IMR-90 (cell line): ENCODE measurements around the gene EIF4EBP2. TPM values are rescaled to one million over a fixed set of nuclear protein-coding genes. Genes with fewer than 3 reads are reported as not detected.

Source experiments
- ATAC-seq: fragments of 200-7000 bp; cut with Tn5 transposase; 2 replicates; pipeline ENCODE4 v1.9.1; 2020; ENCODE audit warnings: low read depth, mild to moderate bottlenecking, moderate library complexity
- BruUV-seq: library from RNA; stranded (reverse); fragments of 400-500 nt; replicated peaks from 2 replicates; lab custom pipeline; 2021; lab: Mats Ljungman, UMichigan
- CTCF ChIA-PET: fragments of 300-600 bp; formaldehyde crosslinking; extraction: SDS; loops from one replicate; lab custom pipeline; 2021; ENCODE audit warnings: antibody characterized with exemption; lab: Yijun Ruan, JAX
- POLR2A ChIA-PET: fragments of 300-600 bp; sonication (Branson Sonifier 250); formaldehyde crosslinking; loops from one replicate; lab custom pipeline; 2022; ENCODE audit warnings: antibody characterized with exemption; ENCODE audit not compliant: unreplicated experiment; lab: Charles Lee
- DNase-seq: peaks from one replicate; pipeline ENCODE4 v3.0.0; 2013
- H2AFZ ChIP-seq: replicated peaks from 2 replicates; pipeline ENCODE3; 2013; ENCODE audit warnings: low read length, mild to moderate bottlenecking; ENCODE audit not compliant: poor library complexity
- H2AK5ac ChIP-seq: 2 replicates; pipeline ENCODE4 v1.6.1; 2013; ENCODE audit warnings: low read depth, low read length, inconsistent platforms
- H2AK9ac ChIP-seq: replicated peaks from 2 replicates; pipeline ENCODE3; 2013; ENCODE audit warnings: mild to moderate bottlenecking, low read depth, low read length, moderate library complexity; ENCODE audit not compliant: poor library complexity
- H2BK120ac ChIP-seq: 2 replicates; pipeline ENCODE4 v1.6.1; 2013; ENCODE audit warnings: low read depth, low read length, inconsistent platforms
- H2BK15ac ChIP-seq: 3 replicates; pipeline ENCODE4 v1.6.1; 2013; ENCODE audit warnings: low read depth, low read length, inconsistent platforms
- H2BK20ac ChIP-seq: 2 replicates; pipeline ENCODE4 v1.6.1; 2013; ENCODE audit warnings: low read depth, mild to moderate bottlenecking, inconsistent platforms, low read length, moderate library complexity
- H2BK5ac ChIP-seq: 2 replicates; pipeline ENCODE4 v1.6.1; 2013; ENCODE audit warnings: mild to moderate bottlenecking, low read depth, low read length, inconsistent platforms; ENCODE audit not compliant: poor library complexity, severe bottlenecking
- H3K14ac ChIP-seq: replicated peaks from 2 replicates; pipeline ENCODE4 v1.6.1; 2013; ENCODE audit warnings: low read depth, low read length, inconsistent platforms
- H3K18ac ChIP-seq: 2 replicates; pipeline ENCODE4 v1.6.1; 2013; ENCODE audit warnings: low read depth, low read length, control low read depth
- H3K23ac ChIP-seq: 2 replicates; pipeline ENCODE4 v1.6.1; 2013; ENCODE audit warnings: low read depth, low read length, inconsistent platforms
- H3K27ac ChIP-seq: 2 replicates; pipeline ENCODE4 v1.5.1; 2013; ENCODE audit warnings: mild to moderate bottlenecking, control low read depth, low read length; ENCODE audit not compliant: insufficient read depth
- H3K27me3 ChIP-seq: 2 replicates; pipeline ENCODE4 v1.6.1; 2013; ENCODE audit warnings: low read length; ENCODE audit not compliant: control insufficient read depth, insufficient read depth
- H3K36me3 ChIP-seq: 2 replicates; pipeline ENCODE4 v1.6.1; 2013; ENCODE audit warnings: low read length, mixed read lengths; ENCODE audit not compliant: control insufficient read depth, insufficient read depth
- H3K4ac ChIP-seq: 2 replicates; pipeline ENCODE4 v1.6.1; 2013; ENCODE audit warnings: low read depth, low read length, inconsistent platforms
- H3K4me1 ChIP-seq: 2 replicates; pipeline ENCODE4 v1.6.1; 2013; ENCODE audit warnings: low read length, mixed read lengths; ENCODE audit not compliant: control insufficient read depth, insufficient read depth
- H3K4me2 ChIP-seq: 2 replicates; pipeline ENCODE4 v1.6.1; 2013; ENCODE audit warnings: low read depth, mild to moderate bottlenecking, control low read depth, low read length, moderate library complexity
- H3K4me3 ChIP-seq: 2 replicates; pipeline ENCODE4 v1.5.1; 2013; ENCODE audit warnings: low read depth, mild to moderate bottlenecking, control low read depth, low read length, moderate library complexity; ENCODE audit not compliant: insufficient read depth
- H3K56ac ChIP-seq: 2 replicates; pipeline ENCODE4 v1.6.1; 2013; ENCODE audit warnings: low read length, inconsistent platforms; ENCODE audit not compliant: insufficient read depth; ENCODE audit errors: extremely low read depth
- H3K79me1 ChIP-seq, 2 experiments: 2 replicates each; pipeline ENCODE4 v1.6.1; 2013; ENCODE audit warnings: low read length in 2 of 2, inconsistent platforms in 1 of 2, low read depth in 1 of 2
- H3K9ac ChIP-seq: 2 replicates; pipeline ENCODE4 v1.6.1; 2013; ENCODE audit warnings: low read depth, low read length, control low read depth
- H3K9me1 ChIP-seq: 2 replicates; pipeline ENCODE4 v1.6.1; 2013; ENCODE audit warnings: low read length, inconsistent platforms; ENCODE audit not compliant: insufficient read depth
- H3K9me3 ChIP-seq: 2 replicates; pipeline ENCODE4 v1.6.1; 2013; ENCODE audit warnings: low read length; ENCODE audit not compliant: control insufficient read depth, insufficient read depth
- H4K20me1 ChIP-seq: 2 replicates; pipeline ENCODE4 v1.6.1; 2013; ENCODE audit warnings: low read length, inconsistent platforms; ENCODE audit not compliant: insufficient read depth
- H4K5ac ChIP-seq: 2 replicates; pipeline ENCODE4 v1.6.1; 2013; ENCODE audit warnings: mild to moderate bottlenecking, low read depth, low read length, control low read depth
- H4K8ac ChIP-seq, 2 experiments: 2 replicates each; pipeline ENCODE4 v1.6.1; 2013; ENCODE audit warnings: low read depth in 2 of 2, low read length in 2 of 2, control low read depth in 1 of 2, inconsistent platforms in 1 of 2
- H4K91ac ChIP-seq: 2 replicates; pipeline ENCODE4 v1.6.1; 2013; ENCODE audit warnings: low read depth, low read length, inconsistent platforms; ENCODE audit not compliant: insufficient read depth
- BHLHE40 ChIP-seq: fragments of 150-350 bp; IDR thresholded peaks from 2 replicates; pipeline ENCODE4 v1.6.1; 2016; ENCODE audit warnings: mild to moderate bottlenecking, low read depth, low read length
- CEBPB ChIP-seq: IDR thresholded peaks from 2 replicates; pipeline ENCODE4 v1.6.1; 2012; ENCODE audit warnings: low read depth, low read length, improper control_type of control experiment
- CHD1 ChIP-seq: IDR thresholded peaks from 2 replicates; pipeline ENCODE4 v1.6.1; 2012; ENCODE audit warnings: low read depth, low read length, improper control_type of control experiment
- FOS ChIP-seq: fragments of 150-350 bp; IDR thresholded peaks from 2 replicates; pipeline ENCODE4 v1.6.1; 2016; ENCODE audit warnings: low read depth, low read length
- MAFK ChIP-seq: IDR thresholded peaks from 2 replicates; pipeline ENCODE4 v1.6.1; 2012; ENCODE audit warnings: low read depth, low read length, improper control_type of control experiment
- MAZ ChIP-seq: IDR thresholded peaks from 2 replicates; pipeline ENCODE4 v1.6.1; 2012; ENCODE audit warnings: low read depth, mild to moderate bottlenecking, low read length, improper control_type of control experiment, moderate library complexity, borderline replicate concordance
- MXI1 ChIP-seq: IDR thresholded peaks from 2 replicates; pipeline ENCODE4 v1.6.1; 2012; ENCODE audit warnings: low read depth, mild to moderate bottlenecking, low read length, moderate library complexity, borderline replicate concordance
- NFE2L2 ChIP-seq: fragments of 150-350 bp; IDR thresholded peaks from 2 replicates; pipeline ENCODE4 v1.6.1; 2016; ENCODE audit warnings: low read depth, mild to moderate bottlenecking, low read length
- POLR2A ChIP-seq: IDR thresholded peaks from 2 replicates; pipeline ENCODE4 v1.6.1; 2012; ENCODE audit warnings: mild to moderate bottlenecking, low read depth, low read length
- RAD21 ChIP-seq: IDR thresholded peaks from 2 replicates; pipeline ENCODE4 v1.6.1; 2012; ENCODE audit warnings: low read length, improper control_type of control experiment
- RCOR1 ChIP-seq: IDR thresholded peaks from 2 replicates; pipeline ENCODE4 v1.6.1; 2012; ENCODE audit warnings: mild to moderate bottlenecking, low read length, improper control_type of control experiment; ENCODE audit not compliant: insufficient replicate concordance
- RFX5 ChIP-seq: IDR thresholded peaks from 2 replicates; pipeline ENCODE4 v1.8.0; 2012; ENCODE audit warnings: low read depth, mild to moderate bottlenecking, low read length, moderate library complexity
- SMC3 ChIP-seq: fragments of 150-350 bp; IDR thresholded peaks from 2 replicates; pipeline ENCODE4 v1.6.1; 2016; ENCODE audit warnings: low read depth, mild to moderate bottlenecking, antibody characterized with exemption, low read length, moderate library complexity
- WGBS, 2 experiments: methylation state at CpG; one replicate each; pipeline versions ENCODE4 v1.1.5 to v1.1.7; 2013; ENCODE audit warnings: missing lambda C conversion rate in 2 of 2; ENCODE audit not compliant: insufficient read length in 1 of 2; ENCODE audit errors: extremely low coverage in 2 of 2; 5-methylcytosine and 5-hydroxymethylcytosine counted together
- dilution Hi-C: fragments of 300-500 bp; cut with HindIII; formaldehyde crosslinking; loops from one replicate; pipeline ENCODE4 v1.14.3; 2018; ENCODE audit warnings: low sequenced_read_pairs; ENCODE audit not compliant: unreplicated experiment
- in situ Hi-C: fragments of 300-500 bp; cut with MboI; formaldehyde crosslinking; loops from 3 replicates; pipeline ENCODE4 v1.14.3; 2019; ENCODE audit warnings: low sequenced_read_pairs, inconsistent platforms, mixed read lengths
- intact Hi-C: fragments of 100-400 bp; cut with micrococcal nuclease; formaldehyde crosslinking; loops from 2 replicates; pipeline ENCODE4 v1.10.0; 2022
- polyA plus RNA-seq, 3 experiments: library from polyadenylated mRNA; depleted of rRNA; stranded (reverse); fragments of >200 nt; gene quantifications; 2 replicates each; pipeline ENCODE4 v1.2.3, GENCODE V29; 2012; ENCODE audit warnings: low replicate concordance in 1 of 3
- total RNA-seq: library from RNA; depleted of rRNA; stranded (reverse); fragments of >200 nt; gene quantifications from 2 replicates; pipeline ENCODE4 v1.2.3, GENCODE V29; 2012
- TF ChIP-seq, protein P1 (sequence below): fragments of 150-350 bp; IDR thresholded peaks from 2 replicates; pipeline ENCODE4 v1.6.1; 2016; ENCODE audit warnings: low read depth, mild to moderate bottlenecking, low read length, moderate library complexity, borderline replicate concordance
- TF ChIP-seq, protein P2 (sequence below): fragments of 150-350 bp; IDR thresholded peaks from 2 replicates; pipeline ENCODE4 v1.6.1; 2017; ENCODE audit warnings: mild to moderate bottlenecking, antibody characterized with exemption, low read length, low read depth
- TF ChIP-seq, protein P3 (sequence below): conservative IDR thresholded peaks from 2 replicates; pipeline ENCODE4 v1.5.1; 2012; ENCODE audit warnings: mild to moderate bottlenecking, low read depth, low read length, improper control_type of control experiment

The EIF4EBP2 gene
- total and polyA plus RNA-seq, 2 of the 4 experiments (the other 2 are of a cell fraction): 13.7 to 15.6 TPM

DNA sequence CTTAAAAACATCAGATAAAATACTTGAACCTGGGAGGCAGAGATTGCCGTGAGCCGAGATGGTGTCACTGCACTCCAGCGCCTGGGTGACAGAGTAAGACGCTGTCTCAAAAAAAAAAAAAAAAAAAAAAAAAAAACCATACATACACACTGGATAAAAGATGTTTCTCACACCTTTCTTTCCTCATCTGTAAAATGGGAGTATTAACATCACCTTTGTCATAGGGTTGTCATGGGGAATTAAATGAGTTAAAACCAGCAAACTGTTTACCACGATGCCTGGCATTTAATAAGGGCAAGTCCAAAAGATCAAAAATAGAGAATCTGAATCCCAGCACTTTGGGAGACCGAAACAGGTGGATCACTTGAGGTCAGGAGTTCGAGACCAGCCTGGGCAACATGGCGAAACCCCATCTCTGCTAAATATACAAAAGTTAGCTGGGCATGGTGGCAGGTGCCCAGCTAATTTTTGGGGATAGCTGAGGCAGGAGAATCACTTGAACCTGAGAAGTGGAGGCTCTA, 34.4 kb upstream of the EIF4EBP2 start:
- dilution Hi-C loops (no loop called here), in situ Hi-C loops (loop anchor here (10.0 kb wide), 1 partner anchor 235 kb away; the partner anchor contains the start of gene AIFM2), intact Hi-C loops (no loop called here)
- Histone ChIP-seq H3K4me2 (no peak overlapping the region), H3K4ac (no peak overlapping the region), H2AFZ (no peak overlapping the region), H2BK5ac (no peak overlapping the region), H2BK20ac (no peak overlapping the region), H3K9me1 (no peaks in the 10 kb centered on the region), H3K36me3 (no peaks in the 10 kb centered on the region; the same call in 1 of the 2 replicates), H3K9ac (no peak overlapping the region), H4K5ac (no peak overlapping the region), H3K79me1 (peaks cover 0 to 4% of the 10 kb centered on the region in 2 experiments; a peak in 1 of 4 replicates), H2BK120ac (no peak overlapping the region), H4K20me1 (no peaks in the 10 kb centered on the region), H3K23ac (no peak overlapping the region), H3K4me3 (no peak overlapping the region), H4K8ac (no peak overlapping the region), H2BK15ac (no peak overlapping the region), H3K9me3 (no peaks in the 10 kb centered on the region), H3K18ac (no peak overlapping the region), H3K14ac (no peak overlapping the region), H2AK5ac (no peak overlapping the region), H3K27ac (no peak overlapping the region), H3K27me3 (no peaks in the 10 kb centered on the region), H2AK9ac (no peak overlapping the region), H3K4me1 (peaks cover 3% of the 10 kb centered on the region; the same call in 1 of the 2 replicates), H3K56ac (no peak overlapping the region), H4K91ac (no peak overlapping the region)
- POLR2A ChIA-PET: no interaction called here
- TF ChIP-seq CHD1: no peak
- no peak for TF ChIP-seq CEBPB
- TF ChIP-seq, protein P1, sequence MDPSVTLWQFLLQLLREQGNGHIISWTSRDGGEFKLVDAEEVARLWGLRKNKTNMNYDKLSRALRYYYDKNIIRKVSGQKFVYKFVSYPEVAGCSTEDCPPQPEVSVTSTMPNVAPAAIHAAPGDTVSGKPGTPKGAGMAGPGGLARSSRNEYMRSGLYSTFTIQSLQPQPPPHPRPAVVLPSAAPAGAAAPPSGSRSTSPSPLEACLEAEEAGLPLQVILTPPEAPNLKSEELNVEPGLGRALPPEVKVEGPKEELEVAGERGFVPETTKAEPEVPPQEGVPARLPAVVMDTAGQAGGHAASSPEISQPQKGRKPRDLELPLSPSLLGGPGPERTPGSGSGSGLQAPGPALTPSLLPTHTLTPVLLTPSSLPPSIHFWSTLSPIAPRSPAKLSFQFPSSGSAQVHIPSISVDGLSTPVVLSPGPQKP: no peak
- TF ChIP-seq MXI1: no peak
- TF ChIP-seq, protein P2, sequence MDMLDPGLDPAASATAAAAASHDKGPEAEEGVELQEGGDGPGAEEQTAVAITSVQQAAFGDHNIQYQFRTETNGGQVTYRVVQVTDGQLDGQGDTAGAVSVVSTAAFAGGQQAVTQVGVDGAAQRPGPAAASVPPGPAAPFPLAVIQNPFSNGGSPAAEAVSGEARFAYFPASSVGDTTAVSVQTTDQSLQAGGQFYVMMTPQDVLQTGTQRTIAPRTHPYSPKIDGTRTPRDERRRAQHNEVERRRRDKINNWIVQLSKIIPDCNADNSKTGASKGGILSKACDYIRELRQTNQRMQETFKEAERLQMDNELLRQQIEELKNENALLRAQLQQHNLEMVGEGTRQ: no peak
- no peak for TF ChIP-seq RFX5
- no peak for TF ChIP-seq POLR2A
- TF ChIP-seq MAZ: no peak
- no peak for TF ChIP-seq RCOR1
- TF ChIP-seq MAFK: no peak
- TF ChIP-seq SMC3: no peak
- no peak for TF ChIP-seq BHLHE40
- no peak for TF ChIP-seq RAD21
- TF ChIP-seq FOS: no peak
- TF ChIP-seq, protein P3, sequence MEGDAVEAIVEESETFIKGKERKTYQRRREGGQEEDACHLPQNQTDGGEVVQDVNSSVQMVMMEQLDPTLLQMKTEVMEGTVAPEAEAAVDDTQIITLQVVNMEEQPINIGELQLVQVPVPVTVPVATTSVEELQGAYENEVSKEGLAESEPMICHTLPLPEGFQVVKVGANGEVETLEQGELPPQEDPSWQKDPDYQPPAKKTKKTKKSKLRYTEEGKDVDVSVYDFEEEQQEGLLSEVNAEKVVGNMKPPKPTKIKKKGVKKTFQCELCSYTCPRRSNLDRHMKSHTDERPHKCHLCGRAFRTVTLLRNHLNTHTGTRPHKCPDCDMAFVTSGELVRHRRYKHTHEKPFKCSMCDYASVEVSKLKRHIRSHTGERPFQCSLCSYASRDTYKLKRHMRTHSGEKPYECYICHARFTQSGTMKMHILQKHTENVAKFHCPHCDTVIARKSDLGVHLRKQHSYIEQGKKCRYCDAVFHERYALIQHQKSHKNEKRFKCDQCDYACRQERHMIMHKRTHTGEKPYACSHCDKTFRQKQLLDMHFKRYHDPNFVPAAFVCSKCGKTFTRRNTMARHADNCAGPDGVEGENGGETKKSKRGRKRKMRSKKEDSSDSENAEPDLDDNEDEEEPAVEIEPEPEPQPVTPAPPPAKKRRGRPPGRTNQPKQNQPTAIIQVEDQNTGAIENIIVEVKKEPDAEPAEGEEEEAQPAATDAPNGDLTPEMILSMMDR: no peak
- TF ChIP-seq NFE2L2: no peak
- CTCF ChIA-PET: no interaction called here
- WGBS, 2 experiments: no CpG with 5 or more reads among the region's 8 CpGs
- no TSS peak for BruUV-seq
- ATAC-seq (no peak), DNase-seq (no peak)
